Left kidney (tissue), 2 donors: Measurements from ENCODE around the gene ISLR2. TPM values are rescaled to one million over a fixed set of nuclear protein-coding genes. Genes with fewer than 3 reads are reported as not detected.
"Not testable (repeated sequence)": the region's sequence is repeated elsewhere in the genome, so short reads cannot be mapped to it uniquely, and the experiment has no call there.

Experiments
- DNase-seq: peaks from one replicate; pipeline ENCODE4 v3.0.0-alpha.2; 2013
- polyA plus RNA-seq: library from polyadenylated mRNA; unstranded; fragments of 120-200 nt; gene quantifications from one replicate; pipeline ENCODE4 v1.2.1, GENCODE V29; 2013; ENCODE audit not compliant: insufficient read length

ISLR2 gene
- polyA plus RNA-seq, 1 donor, result 0.93 TPM

DNA sequence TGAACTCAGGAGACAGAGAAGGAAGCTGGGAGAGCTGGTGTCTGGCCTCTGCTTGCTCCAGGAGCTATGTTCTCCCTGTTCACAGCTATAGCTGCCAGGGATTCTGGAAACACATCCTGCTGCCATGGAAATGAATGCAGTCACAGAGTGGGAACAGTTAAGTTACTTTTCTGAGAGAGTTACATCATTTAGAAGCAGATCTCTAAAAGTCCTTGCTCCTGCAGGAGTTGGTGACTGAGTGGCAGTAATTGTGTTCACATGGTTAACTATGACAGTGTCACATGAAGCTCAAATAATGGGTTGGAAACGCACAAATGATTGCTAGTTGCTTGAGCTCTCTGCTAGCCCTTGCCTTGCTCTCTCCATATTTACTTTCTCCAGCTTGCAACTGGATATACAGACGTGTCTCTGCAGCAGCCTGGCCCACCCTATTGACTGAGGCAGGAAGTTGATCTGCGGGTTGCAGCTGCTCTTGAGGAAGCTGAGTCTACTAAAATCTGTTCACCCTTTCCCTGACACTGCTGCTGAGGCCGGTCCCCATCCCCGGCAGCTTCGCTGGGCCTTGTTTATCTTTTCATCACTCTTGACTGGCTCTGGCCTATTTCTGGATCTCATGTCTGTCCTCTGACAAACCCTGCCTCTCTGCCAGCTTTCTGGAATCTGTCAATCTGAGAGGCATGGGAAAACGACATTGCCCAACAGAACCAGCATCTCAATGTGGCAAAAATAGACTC, 26.5 kb downstream of the ISLR2 start:
- DNase-seq, result no peak

DNA sequence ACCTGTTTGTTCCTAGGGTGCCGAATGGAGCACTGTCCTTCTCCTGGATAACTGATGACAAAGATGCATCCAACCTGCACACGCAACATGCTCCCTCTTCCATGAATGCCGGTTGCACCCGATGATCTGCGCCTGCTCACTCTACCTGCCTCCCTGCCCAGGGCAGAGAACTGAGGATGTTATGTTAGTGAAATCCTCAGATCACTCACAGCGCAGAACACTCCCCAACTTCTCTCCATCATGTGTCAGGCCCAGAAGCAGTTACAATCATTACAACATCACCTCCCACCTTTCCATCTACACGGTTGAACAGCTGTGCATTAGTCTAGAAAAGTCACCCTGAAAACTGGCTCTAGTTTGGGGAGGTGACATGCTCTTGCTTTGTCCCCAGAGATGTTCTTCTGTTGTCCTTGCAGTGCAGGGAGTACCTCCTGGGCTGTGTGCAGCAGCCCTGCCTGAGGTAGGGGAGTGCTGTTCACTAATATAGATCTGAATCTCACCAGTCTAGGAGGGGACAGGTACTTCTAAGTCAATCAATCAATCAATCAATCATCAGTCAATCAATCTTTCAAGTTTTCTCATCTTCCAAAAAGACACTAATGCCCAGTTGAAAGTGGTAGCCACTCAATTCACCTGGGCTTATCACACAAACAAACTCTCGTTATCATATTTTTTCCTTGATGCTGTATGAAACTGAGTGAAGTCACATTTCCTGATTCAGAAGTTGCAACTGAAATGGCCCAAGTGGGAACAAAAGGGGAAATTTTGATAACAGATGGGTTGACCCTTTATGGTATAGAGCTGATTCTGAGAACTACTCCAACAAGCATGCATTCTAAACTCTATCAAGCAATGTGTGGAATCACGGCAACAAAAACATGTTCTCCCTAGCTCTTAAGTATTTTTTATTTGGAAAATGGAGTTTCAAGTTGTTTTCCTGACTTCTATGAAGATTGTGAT, 27.8 kb downstream of the ISLR2 start:
- no peak for DNase-seq

DNA sequence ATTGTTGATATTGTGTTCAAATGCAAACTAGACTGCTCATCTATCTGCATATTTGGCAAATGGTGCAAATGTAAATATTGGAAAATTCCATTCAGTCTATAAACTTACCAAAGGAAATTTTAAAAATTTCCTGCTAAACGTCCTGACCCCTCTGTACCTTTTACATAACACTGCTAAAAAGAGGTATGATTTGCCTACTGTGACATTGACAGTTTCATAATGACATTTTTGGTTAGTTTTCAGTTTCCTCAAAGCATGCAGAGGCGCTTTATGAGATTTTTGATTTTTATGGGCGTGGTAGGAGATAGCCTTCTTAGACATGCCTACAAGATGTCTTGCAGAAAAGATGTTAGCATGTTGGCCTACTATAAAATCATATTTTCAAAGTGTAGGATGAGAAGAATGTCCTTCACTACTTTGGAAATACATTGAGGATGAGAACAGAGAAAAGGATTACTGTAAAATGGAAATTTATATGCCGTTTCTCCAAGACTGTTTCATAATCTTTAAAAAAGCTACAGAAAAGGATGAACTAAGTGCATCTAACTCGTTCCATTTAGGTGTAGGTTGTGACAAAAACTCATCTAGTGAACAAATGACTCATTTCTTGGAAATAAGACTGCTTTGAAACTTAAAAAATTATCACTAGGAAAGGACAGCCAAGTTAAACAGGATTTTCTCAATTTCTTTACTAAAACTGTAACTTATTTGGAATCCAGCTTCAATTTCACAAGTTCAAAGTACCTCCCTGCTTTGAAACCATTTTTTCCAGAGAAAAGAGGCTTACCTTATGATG, 28.7 kb downstream of the ISLR2 start:
- DNase-seq, result no peak

DNA sequence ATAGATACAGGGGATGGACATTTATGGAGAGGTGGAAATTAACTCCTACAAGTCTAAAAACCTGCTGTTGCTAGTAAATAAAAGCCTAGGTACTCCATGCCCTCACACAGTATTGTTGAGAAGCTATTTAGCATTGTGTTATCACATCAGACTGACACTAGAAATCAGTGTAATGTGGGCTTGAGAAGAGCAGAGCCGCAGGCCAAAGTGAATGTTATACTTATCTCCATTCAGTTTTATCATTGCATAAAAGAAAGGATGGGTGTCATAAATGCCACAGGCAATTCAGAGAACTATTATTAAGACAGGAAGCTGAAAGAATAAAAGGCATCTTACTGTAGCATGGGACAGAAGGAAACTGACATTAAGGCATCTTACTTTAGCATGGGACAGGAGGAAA, 29.4 kb downstream of the ISLR2 start:
- DNase-seq, result no peak

GRCh38 chr15:74160390-74160789, 30.0 kb downstream of the ISLR2 start:
- DNase-seq, result not testable (repeated sequence)

GRCh38 chr15:74162195-74162536, 31.8 kb downstream of the ISLR2 start:
- not testable (repeated sequence) for DNase-seq

DNA sequence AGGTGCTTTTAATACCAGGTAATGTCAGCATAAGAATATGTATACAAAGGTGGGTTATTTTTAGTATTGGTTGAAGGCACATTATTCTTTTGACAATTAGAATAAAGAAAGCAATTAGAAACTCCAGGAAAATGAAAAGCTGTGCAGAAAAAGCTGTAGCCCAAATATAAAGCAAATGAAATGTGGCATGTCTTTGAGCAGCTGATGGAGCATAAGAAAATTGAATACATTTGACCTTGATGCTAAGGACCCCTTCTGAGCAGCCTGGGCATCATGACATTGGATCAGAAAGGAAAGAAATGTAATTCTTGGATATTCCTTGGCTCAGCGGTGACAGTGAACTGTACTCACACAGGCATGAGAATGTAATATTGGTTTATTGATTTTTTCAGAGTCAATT, 35.1 kb downstream of the ISLR2 start:
- DNase-seq, result no peak

- no peak for DNase-seq
Observed at GRCh38 chr15:74167891-74168331, 37.5 kb downstream of the ISLR2 start.

DNA sequence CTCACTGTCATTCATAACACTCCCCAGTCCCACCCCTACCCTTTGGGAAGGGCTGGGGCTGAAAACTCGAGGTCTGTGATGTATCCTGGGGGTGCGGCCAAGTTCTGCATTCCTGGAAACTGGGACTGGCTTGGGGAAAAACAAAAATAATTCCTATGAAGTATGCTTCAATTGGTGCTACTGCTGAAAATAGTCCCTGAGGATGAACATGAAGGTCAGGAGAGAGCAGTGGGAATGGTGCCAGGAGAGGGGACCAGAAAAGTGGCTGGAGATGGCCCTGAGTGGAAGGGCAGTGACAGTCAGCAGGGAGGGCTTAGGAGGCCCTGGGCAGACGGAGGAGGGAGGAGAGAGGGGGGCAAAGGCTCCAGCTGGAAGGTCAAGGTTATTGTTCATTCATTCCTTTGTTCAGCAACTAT, 38.3 kb downstream of the ISLR2 start:
- DNase-seq, result no peak

DNA sequence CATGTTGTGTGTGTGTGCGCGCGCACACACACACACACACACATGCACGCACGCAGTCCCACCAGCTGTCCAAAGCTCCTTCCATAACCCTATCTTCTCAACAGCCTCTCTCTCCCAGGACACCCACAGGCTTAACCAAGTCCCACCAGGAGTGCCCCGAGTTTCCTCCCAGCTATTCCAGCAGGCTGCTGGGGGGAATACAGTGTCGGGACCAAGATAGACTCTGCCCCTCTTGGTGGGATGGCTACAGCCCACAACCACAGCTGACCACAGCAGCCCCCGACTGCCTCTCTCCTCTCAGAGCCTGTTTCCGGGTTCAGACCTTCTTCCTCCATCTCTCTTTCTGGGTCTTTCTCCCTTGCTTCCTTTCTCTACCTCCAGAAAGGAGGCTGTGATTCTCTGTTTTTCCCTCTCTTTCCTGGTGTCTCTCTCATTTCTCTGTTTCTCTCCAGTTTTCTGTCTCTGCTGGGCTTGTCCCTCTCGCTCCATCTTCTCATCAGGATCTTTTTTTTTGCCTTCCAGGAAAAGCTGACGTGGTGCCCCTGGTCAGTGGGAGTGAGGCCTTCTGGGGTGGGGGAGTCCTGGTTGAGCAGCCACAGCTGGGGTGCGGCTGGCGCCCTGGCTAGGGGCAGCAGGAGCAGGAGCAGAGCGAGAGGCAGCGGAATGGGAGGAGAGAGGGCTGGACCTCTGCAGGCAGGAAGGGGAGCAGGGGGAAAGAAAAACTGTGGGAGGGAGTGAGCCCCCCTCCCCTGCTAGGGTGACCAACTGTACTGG, 39.9 kb downstream of the ISLR2 start:
- DNase-seq, result no peak

DNA sequence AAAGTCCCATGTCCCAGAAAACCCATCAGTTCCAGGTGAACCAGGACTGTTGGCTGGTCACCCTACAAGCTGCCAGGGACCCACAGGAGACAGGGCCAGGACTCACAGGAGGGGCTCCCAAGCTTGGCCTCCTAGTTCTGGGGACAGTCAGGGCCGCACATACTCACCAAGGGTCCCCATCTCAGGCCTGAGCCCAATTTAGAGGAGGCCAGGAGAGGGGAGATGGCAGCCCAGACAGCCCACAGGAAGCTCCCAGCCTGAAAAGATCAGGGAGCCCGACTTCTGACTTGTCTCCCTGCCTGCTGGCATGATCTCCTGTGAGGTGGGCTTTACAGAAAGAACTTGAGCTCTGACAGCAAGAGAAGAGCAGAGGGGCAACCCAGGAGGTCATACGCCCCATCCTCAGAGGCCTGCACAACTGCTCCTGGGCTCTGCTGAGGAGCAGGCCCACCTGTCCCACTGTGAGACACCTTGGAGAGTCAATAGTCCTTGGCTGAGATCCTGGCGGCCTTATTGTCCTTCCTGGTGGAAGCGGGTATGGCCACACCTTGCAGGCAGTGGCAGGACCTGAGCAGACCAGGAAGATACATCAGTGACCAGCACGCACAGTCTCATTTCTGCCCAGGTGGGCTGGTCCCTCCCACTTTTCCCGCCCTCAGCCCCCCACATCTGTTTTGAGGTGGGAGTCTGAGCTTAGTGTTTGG, 40.6 kb downstream of the ISLR2 start:
- DNase-seq, result no peak

- DNase-seq, result no peak
Observed at GRCh38 chr15:74171965-74172541, 41.7 kb downstream of the ISLR2 start.

- DNase-seq, result peak; percentile 67
Observed at GRCh38 chr15:74172701-74173379, 42.5 kb downstream of the ISLR2 start.

DNA sequence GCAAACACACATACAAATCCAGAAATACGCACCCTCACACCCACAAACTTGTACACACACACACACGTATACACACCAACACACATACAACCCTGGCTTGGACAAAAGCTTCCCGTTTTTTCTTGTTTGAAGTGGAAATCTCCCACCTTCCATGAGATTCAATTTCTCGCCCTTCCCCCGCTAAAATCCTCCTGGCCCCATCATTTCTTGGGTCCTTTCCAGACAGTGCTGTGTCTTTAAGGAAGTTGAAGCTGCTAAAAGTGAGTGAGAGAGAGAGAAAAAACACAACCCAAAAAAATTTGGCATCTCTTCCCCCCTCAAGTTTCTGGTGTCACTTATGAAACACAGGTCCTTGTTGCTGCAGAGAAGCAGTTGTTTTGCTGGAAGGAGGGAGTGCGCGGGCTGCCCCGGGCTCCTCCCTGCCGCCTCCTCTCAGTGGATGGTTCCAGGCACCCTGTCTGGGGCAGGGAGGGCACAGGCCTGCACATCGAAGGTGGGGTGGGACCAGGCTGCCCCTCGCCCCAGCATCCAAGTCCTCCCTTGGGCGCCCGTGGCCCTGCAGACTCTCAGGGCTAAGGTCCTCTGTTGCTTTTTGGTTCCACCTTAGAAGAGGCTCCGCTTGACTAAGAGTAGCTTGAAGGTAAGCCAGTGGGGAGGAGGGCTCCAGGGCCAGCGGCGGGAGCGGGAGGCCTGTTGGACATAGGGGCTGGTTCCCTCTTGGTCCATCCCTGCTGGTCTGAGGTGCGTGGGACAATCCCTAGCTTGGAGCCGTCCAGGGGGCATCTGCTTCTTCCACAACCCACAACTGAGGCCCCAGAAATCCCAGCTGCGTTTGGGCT, 43.2 kb downstream of the ISLR2 start, which contains the start of gene ISLR:
Gene ISLR (plus strand): TSS at position 331 of the 839 bp plus-strand sequence. CDS start 1,149 bp downstream, outside the sequence.
- peak; percentile 59 for DNase-seq

GRCh38 chr15:74174219-74174957, 44.0 kb downstream of the ISLR2 start:
- DNase-seq, result no peak

GRCh38 chr15:74174958-74175253, 44.5 kb downstream of the ISLR2 start:
- no peak for DNase-seq

DNA sequence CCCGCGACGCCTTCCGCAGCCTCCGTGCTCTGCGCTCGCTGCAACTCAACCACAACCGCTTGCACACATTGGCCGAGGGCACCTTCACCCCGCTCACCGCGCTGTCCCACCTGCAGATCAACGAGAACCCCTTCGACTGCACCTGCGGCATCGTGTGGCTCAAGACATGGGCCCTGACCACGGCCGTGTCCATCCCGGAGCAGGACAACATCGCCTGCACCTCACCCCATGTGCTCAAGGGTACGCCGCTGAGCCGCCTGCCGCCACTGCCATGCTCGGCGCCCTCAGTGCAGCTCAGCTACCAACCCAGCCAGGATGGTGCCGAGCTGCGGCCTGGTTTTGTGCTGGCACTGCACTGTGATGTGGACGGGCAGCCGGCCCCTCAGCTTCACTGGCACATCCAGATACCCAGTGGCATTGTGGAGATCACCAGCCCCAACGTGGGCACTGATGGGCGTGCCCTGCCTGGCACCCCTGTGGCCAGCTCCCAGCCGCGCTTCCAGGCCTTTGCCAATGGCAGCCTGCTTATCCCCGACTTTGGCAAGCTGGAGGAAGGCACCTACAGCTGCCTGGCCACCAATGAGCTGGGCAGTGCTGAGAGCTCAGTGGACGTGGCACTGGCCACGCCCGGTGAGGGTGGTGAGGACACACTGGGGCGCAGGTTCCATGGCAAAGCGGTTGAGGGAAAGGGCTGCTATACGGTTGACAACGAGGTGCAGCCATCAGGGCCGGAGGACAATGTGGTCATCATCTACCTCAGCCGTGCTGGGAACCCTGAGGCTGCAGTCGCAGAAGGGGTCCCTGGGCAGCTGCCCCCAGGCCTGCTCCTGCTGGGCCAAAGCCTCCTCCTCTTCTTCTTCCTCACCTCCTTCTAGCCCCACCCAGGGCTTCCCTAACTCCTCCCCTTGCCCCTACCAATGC, 45.1 kb downstream of the ISLR2 start:
- DNase-seq, result no peak
